Mesenchymal stem cell (in vitro differentiated cells and primary cell): ENCODE data around the gene C4A.
"Not testable (repeated sequence)": the region's sequence is repeated elsewhere in the genome, so short reads cannot be mapped to it uniquely, and the experiment has no call there.

Source experiments
- DNase-seq: peaks from one replicate; pipeline ENCODE4 v3.0.0-alpha.2; 2013
- H2AFZ ChIP-seq: one replicate; pipeline ENCODE4 v1.6.1; 2013; ENCODE audit warnings: low read depth, mild to moderate bottlenecking, control low read depth, inconsistent platforms, low read length, moderate library complexity
- H2AK5ac ChIP-seq: 2 replicates; pipeline ENCODE4 v1.6.1; 2013; ENCODE audit warnings: low read length, moderate library complexity, mild to moderate bottlenecking, inconsistent platforms; ENCODE audit not compliant: severe bottlenecking
- H2BK120ac ChIP-seq: one replicate; pipeline ENCODE4 v1.6.1; 2013; ENCODE audit warnings: low read depth, mild to moderate bottlenecking, inconsistent platforms, low read length, moderate library complexity
- H2BK12ac ChIP-seq, 2 experiments: one replicate each; pipeline ENCODE4 v1.6.1; 2013; ENCODE audit warnings: inconsistent platforms in 2 of 2, low read length in 2 of 2, mild to moderate bottlenecking in 2 of 2, moderate library complexity in 2 of 2, control low read depth in 1 of 2
- H2BK15ac ChIP-seq: one replicate; pipeline ENCODE4 v1.6.1; 2013; ENCODE audit warnings: mild to moderate bottlenecking, low read depth, inconsistent platforms; ENCODE audit not compliant: poor library complexity, severe bottlenecking
- H2BK5ac ChIP-seq: 2 replicates; pipeline ENCODE4 v1.6.1; 2013; ENCODE audit warnings: low read depth, mild to moderate bottlenecking, low read length, control low read depth, inconsistent platforms; ENCODE audit not compliant: poor library complexity, severe bottlenecking
- H3K14ac ChIP-seq, 2 experiments: one replicate each; pipeline ENCODE4 v1.6.1; 2013; ENCODE audit warnings: inconsistent platforms in 2 of 2, low read length in 2 of 2, control low read depth in 1 of 2, mild to moderate bottlenecking in 1 of 2, moderate library complexity in 1 of 2
- H3K18ac ChIP-seq, 2 experiments: one replicate each; pipeline ENCODE4 v1.6.1; 2013; ENCODE audit warnings: inconsistent platforms in 2 of 2, low read length in 2 of 2, control low read depth in 1 of 2, low read depth in 1 of 2, mild to moderate bottlenecking in 1 of 2
- H3K23ac ChIP-seq, 2 experiments: one replicate each; pipeline ENCODE4 v1.6.1; 2013; ENCODE audit warnings: inconsistent platforms in 2 of 2, low read length in 2 of 2, mild to moderate bottlenecking in 2 of 2, moderate library complexity in 2 of 2, control low read depth in 1 of 2
- H3K27ac ChIP-seq: 2 replicates; pipeline ENCODE4 v1.5.1; 2013; ENCODE audit warnings: mild to moderate bottlenecking, moderate library complexity, low read length, control low read depth, inconsistent platforms; ENCODE audit not compliant: poor library complexity, severe bottlenecking
- H3K27me3 ChIP-seq, 2 experiments: 2 replicates each; pipeline versions ENCODE4 v1.6.1 to v1.7.0; 2013; ENCODE audit warnings: low read length in 2 of 2, mild to moderate bottlenecking in 2 of 2, moderate library complexity in 2 of 2, control low read depth in 1 of 2, inconsistent platforms in 1 of 2; ENCODE audit not compliant: control insufficient read depth in 1 of 2, insufficient read depth in 1 of 2
- H3K36me3 ChIP-seq, 2 experiments: 2 replicates each; pipeline versions ENCODE4 v1.6.1 to v1.7.0; 2013; ENCODE audit warnings: low read length in 2 of 2, control low read depth in 1 of 2, inconsistent platforms in 1 of 2, low read depth in 1 of 2, mild to moderate bottlenecking in 1 of 2; ENCODE audit not compliant: insufficient read depth in 2 of 2, control insufficient read depth in 1 of 2
- H3K4ac ChIP-seq, 2 experiments: one replicate each; pipeline ENCODE4 v1.6.1; 2013; ENCODE audit warnings: inconsistent platforms in 2 of 2, low read length in 2 of 2, mild to moderate bottlenecking in 2 of 2, moderate library complexity in 2 of 2, control low read depth in 1 of 2, low read depth in 1 of 2
- H3K4me1 ChIP-seq: 2 replicates; pipeline ENCODE4 v1.6.1; 2013; ENCODE audit warnings: low read depth, low read length, control low read depth; ENCODE audit not compliant: control insufficient read depth, insufficient read depth
- H3K4me2 ChIP-seq: 2 replicates; pipeline ENCODE4 v1.6.1; 2013; ENCODE audit warnings: low read length, mild to moderate bottlenecking, inconsistent platforms; ENCODE audit not compliant: poor library complexity, severe bottlenecking
- H3K4me3 ChIP-seq, 2 experiments: 2 replicates each; pipeline versions ENCODE4 v1.5.1 to v1.7.0; 2013; ENCODE audit warnings: low read length in 2 of 2, mild to moderate bottlenecking in 2 of 2, control low read depth in 1 of 2, low read depth in 1 of 2; ENCODE audit not compliant: insufficient read depth in 1 of 2
- H3K79me1 ChIP-seq: replicated peaks from 2 replicates; pipeline ENCODE4 v1.6.1; 2013; ENCODE audit warnings: mild to moderate bottlenecking, control low read depth, low read length, inconsistent platforms; ENCODE audit not compliant: poor library complexity, severe bottlenecking
- H3K9ac ChIP-seq: 2 replicates; pipeline ENCODE4 v1.7.0; 2013; ENCODE audit warnings: mild to moderate bottlenecking, low read length, moderate library complexity
- H3K9me3 ChIP-seq: 2 replicates; pipeline ENCODE4 v1.7.0; 2013; ENCODE audit warnings: mild to moderate bottlenecking, low read length; ENCODE audit not compliant: control insufficient read depth
- H4K8ac ChIP-seq: one replicate; pipeline ENCODE4 v1.6.1; 2013; ENCODE audit warnings: inconsistent platforms, mild to moderate bottlenecking, low read length, moderate library complexity
- H4K91ac ChIP-seq: one replicate; pipeline ENCODE4 v1.6.1; 2013; ENCODE audit warnings: mild to moderate bottlenecking, low read length, inconsistent platforms
- WGBS: methylation state at CpG from one replicate; pipeline ENCODE4 v1.1.7; 2013; ENCODE audit warnings: mixed read lengths; 5-methylcytosine and 5-hydroxymethylcytosine counted together

The C4A gene

GRCh38 chr6:32008037-32008436 lies 26.2 kb downstream of the C4A start:
- H2BK5ac ChIP-seq, H2BK12ac ChIP-seq, H2BK15ac ChIP-seq, H3K4me3 ChIP-seq, H3K27me3 ChIP-seq, H3K36me3 ChIP-seq, H3K4ac ChIP-seq, H3K4me1 ChIP-seq, H4K8ac ChIP-seq, H3K79me1 ChIP-seq, H3K9ac ChIP-seq, H3K18ac ChIP-seq, DNase-seq, H3K27ac ChIP-seq, H2AFZ ChIP-seq, H2AK5ac ChIP-seq, H2BK120ac ChIP-seq, H3K14ac ChIP-seq, H4K91ac ChIP-seq, H3K9me3 ChIP-seq, H3K4me2 ChIP-seq, H3K23ac ChIP-seq: not testable (repeated sequence)
- WGBS: no CpG with 5 or more reads among the region's 24 CpGs

GRCh38 chr6:32008616-32009015 lies 26.8 kb downstream of the C4A start:
- not testable (repeated sequence) for H3K36me3 ChIP-seq, H3K14ac ChIP-seq, H3K27ac ChIP-seq, H3K9me3 ChIP-seq, H3K4me1 ChIP-seq, H3K9ac ChIP-seq, H3K23ac ChIP-seq, H3K4me3 ChIP-seq, H3K4ac ChIP-seq, H3K18ac ChIP-seq, H2BK15ac ChIP-seq, H3K27me3 ChIP-seq, H2BK12ac ChIP-seq, H3K4me2 ChIP-seq, H2BK120ac ChIP-seq, H3K79me1 ChIP-seq, H2AK5ac ChIP-seq, H2BK5ac ChIP-seq, DNase-seq, H4K8ac ChIP-seq, H2AFZ ChIP-seq, H4K91ac ChIP-seq
- WGBS: no CpG with 5 or more reads among the region's 12 CpGs

GRCh38 chr6:32009537-32009936 lies 27.7 kb downstream of the C4A start:
- H3K4ac ChIP-seq, H2BK5ac ChIP-seq, H3K36me3 ChIP-seq, H3K9ac ChIP-seq, H3K4me2 ChIP-seq, H2BK15ac ChIP-seq, DNase-seq, H2AK5ac ChIP-seq, H3K9me3 ChIP-seq, H2AFZ ChIP-seq, H3K14ac ChIP-seq, H3K27me3 ChIP-seq, H4K91ac ChIP-seq, H3K4me1 ChIP-seq, H4K8ac ChIP-seq, H3K79me1 ChIP-seq, H3K4me3 ChIP-seq, H3K23ac ChIP-seq, H2BK12ac ChIP-seq, H3K18ac ChIP-seq, H2BK120ac ChIP-seq, H3K27ac ChIP-seq: not testable (repeated sequence)
- 36% methylated on average over 2 of the region's 12 CpGs for WGBS

- not testable (repeated sequence) for H2BK15ac ChIP-seq, H3K4ac ChIP-seq, H2AFZ ChIP-seq, H2BK5ac ChIP-seq, H3K4me1 ChIP-seq, H3K4me3 ChIP-seq, H3K4me2 ChIP-seq, H3K36me3 ChIP-seq, H3K18ac ChIP-seq, DNase-seq, H3K23ac ChIP-seq, H4K91ac ChIP-seq, H3K9ac ChIP-seq, H2BK12ac ChIP-seq, H3K27ac ChIP-seq, H2AK5ac ChIP-seq, H3K79me1 ChIP-seq, H2BK120ac ChIP-seq, H4K8ac ChIP-seq, H3K9me3 ChIP-seq, H3K27me3 ChIP-seq, H3K14ac ChIP-seq
- WGBS: no CpG with 5 or more reads among the region's 27 CpGs
Measured at GRCh38 chr6:32010856-32011530, 29.1 kb downstream of the C4A start.
